Measurements from ENCODE around the gene ARPC5.

Gene ARPC5

GRCh38 chr1:183600634-183601033 lies 34.9 kb downstream of the ARPC5 start:
- Histone ChIP-seq H3K4me1 (ENCODE audit: low read depth, poor library complexity, severe bottlenecking) (peaks cover 9% of the 10 kb centered on the region), H3K4me3 (IDR thresholded peaks at IDR 0.05; ENCODE audit: insufficient read depth, low read depth, low read length) (no peak overlapping the region), H4K20me1 (ENCODE audit: insufficient read depth) (no peaks in the 10 kb centered on the region), H3K27me3 (ENCODE audit: insufficient read depth, low read depth) (no peaks in the 10 kb centered on the region), H3K9ac (no peak overlapping the region), H3K79me2 (ENCODE audit: insufficient read depth, low read depth) (no peaks in the 10 kb centered on the region), H2AFZ (ENCODE audit: low read depth) (no peak overlapping the region), H3K4me2 (no peak overlapping the region), H3K27ac (no peak overlapping the region), H3K36me3 (ENCODE audit: insufficient read depth) (no peaks in the 10 kb centered on the region)
- no peak for TF ChIP-seq CTCF (conservative IDR thresholded peaks at IDR 0.05; ENCODE audit: low read depth, low read length)

GRCh38 chr1:183600136-183600535 lies 35.4 kb downstream of the ARPC5 start:
- no peak for TF ChIP-seq CTCF (conservative IDR thresholded peaks at IDR 0.05; ENCODE audit: low read depth, low read length)
- no peak overlapping the region for H3K27ac ChIP-seq

GRCh38 chr1:183598386-183598785 lies 37.2 kb downstream of the ARPC5 start:
- Histone ChIP-seq H3K79me2 (ENCODE audit: insufficient read depth, low read depth) (no peaks in the 10 kb centered on the region), H2AFZ (ENCODE audit: low read depth) (peak overlapping the region; percentile 4; the same call in 1 of the 2 replicates), H3K27ac (no peak overlapping the region), H3K4me3 (IDR thresholded peaks at IDR 0.05; ENCODE audit: insufficient read depth, low read depth, low read length) (no peak overlapping the region), H3K4me2 (no peak overlapping the region), H3K36me3 (ENCODE audit: insufficient read depth) (no peaks in the 10 kb centered on the region), H3K27me3 (ENCODE audit: insufficient read depth, low read depth) (no peaks in the 10 kb centered on the region), H3K9ac (no peak overlapping the region), H3K4me1 (ENCODE audit: low read depth, poor library complexity, severe bottlenecking) (peaks cover 9% of the 10 kb centered on the region), H4K20me1 (ENCODE audit: insufficient read depth) (no peaks in the 10 kb centered on the region)
- no peak for TF ChIP-seq CTCF (conservative IDR thresholded peaks at IDR 0.05; ENCODE audit: low read depth, low read length)

More at GRCh38 chr1:183600136-183600535, 35.4 kb downstream of the ARPC5 start:
- Histone ChIP-seq H3K36me3 (ENCODE audit: insufficient read depth) (no peaks in the 10 kb centered on the region), H3K79me2 (ENCODE audit: insufficient read depth, low read depth) (no peaks in the 10 kb centered on the region), H3K4me3 (IDR thresholded peaks at IDR 0.05; ENCODE audit: insufficient read depth, low read depth, low read length) (no peak overlapping the region), H4K20me1 (ENCODE audit: insufficient read depth) (no peaks in the 10 kb centered on the region), H3K27me3 (ENCODE audit: insufficient read depth, low read depth) (no peaks in the 10 kb centered on the region), H3K4me1 (ENCODE audit: low read depth, poor library complexity, severe bottlenecking) (peaks cover 9% of the 10 kb centered on the region), H3K9ac (no peak overlapping the region), H3K4me2 (no peak overlapping the region), H2AFZ (ENCODE audit: low read depth) (no peak overlapping the region)

GRCh38 chr1:183597656-183598347 lies 37.8 kb downstream of the ARPC5 start:
- H2AFZ ChIP-seq (ENCODE audit: low read depth) = peak overlapping the region; percentile 4; the same call in 1 of the 2 replicates
- TF ChIP-seq CTCF (conservative IDR thresholded peaks at IDR 0.05; ENCODE audit: low read depth, low read length) = no peak
- no peak overlapping the region for H3K9ac ChIP-seq
- H3K4me2 ChIP-seq = no peak overlapping the region
- no peaks in the 10 kb centered on the region for H3K36me3 ChIP-seq (ENCODE audit: insufficient read depth)
- peaks cover 9% of the 10 kb centered on the region for H3K4me1 ChIP-seq (ENCODE audit: low read depth, poor library complexity, severe bottlenecking)
- no peaks in the 10 kb centered on the region for H4K20me1 ChIP-seq (ENCODE audit: insufficient read depth)
- no peaks in the 10 kb centered on the region for H3K27me3 ChIP-seq (ENCODE audit: insufficient read depth, low read depth)
- no peaks in the 10 kb centered on the region for H3K79me2 ChIP-seq (ENCODE audit: insufficient read depth, low read depth)
- no peak overlapping the region for H3K27ac ChIP-seq
- no peak overlapping the region for H3K4me3 ChIP-seq (IDR thresholded peaks at IDR 0.05; ENCODE audit: insufficient read depth, low read depth, low read length)

All from KMS-11 (cell line).